ENCODE results near the gene ZNF316.
"Not testable (repeated sequence)": the region's sequence is repeated elsewhere in the genome, so short reads cannot be mapped to it uniquely, and the experiment has no call there.

Gene ZNF316

GRCh38 chr7:6647080-6647479 is 10.0 kb downstream of the ZNF316 start:
- DNase-seq (ENCODE audit: low read depth in 2 of 2), result no peak

DNA sequence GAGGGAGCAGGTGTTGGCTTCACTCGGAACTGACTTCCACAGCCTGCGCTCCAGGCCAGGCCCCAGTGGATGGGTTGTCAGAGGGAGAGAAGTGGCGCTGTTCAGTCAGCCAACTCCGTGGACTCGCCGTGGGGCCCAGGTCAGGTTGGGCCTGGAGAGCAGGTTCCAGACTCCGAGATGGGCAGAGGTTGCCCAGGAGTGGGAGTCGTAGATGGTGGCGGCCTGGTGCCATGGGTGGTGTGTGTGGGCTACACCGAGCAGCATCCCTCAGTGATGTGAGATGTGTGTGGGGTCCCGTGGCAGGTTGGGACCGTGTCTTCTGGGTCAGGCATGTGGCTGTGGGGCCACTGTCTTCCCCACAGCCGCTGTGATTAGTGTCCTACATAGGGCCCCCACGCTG is 10.4 kb downstream of the ZNF316 start:
- no peak for DNase-seq (ENCODE audit: low read depth in 2 of 2)

- no peak for DNase-seq (ENCODE audit: low read depth in 2 of 2)
Observed at GRCh38 chr7:6648066-6648814, 11.1 kb downstream of the ZNF316 start.

- no peak for DNase-seq (ENCODE audit: low read depth in 2 of 2)
Observed at GRCh38 chr7:6648815-6649104, 11.6 kb downstream of the ZNF316 start.

- no peak for DNase-seq (ENCODE audit: low read depth in 2 of 2)
Observed at GRCh38 chr7:6649241-6649961, 12.3 kb downstream of the ZNF316 start.

DNA sequence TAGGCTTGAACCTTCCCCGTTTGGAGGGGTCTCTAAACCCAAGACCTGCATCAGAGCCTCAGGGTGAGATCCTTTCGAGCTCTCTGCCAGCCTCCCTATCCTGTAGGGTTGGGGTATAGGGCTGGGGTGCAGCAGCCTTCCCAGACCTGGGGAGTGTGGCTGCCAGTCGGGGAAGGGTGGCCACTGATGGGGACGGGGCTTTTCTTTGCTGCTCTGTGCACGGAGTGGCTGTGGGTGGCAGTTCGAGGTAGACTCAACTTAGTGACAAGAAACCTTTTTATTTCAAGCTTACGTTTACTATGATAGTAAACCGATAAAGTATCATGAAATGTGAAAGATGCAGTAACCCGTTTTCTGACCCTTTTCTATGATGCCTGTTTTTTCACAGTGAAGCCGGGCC is 13.0 kb downstream of the ZNF316 start:
- no peak for DNase-seq (ENCODE audit: low read depth in 2 of 2)

DNA sequence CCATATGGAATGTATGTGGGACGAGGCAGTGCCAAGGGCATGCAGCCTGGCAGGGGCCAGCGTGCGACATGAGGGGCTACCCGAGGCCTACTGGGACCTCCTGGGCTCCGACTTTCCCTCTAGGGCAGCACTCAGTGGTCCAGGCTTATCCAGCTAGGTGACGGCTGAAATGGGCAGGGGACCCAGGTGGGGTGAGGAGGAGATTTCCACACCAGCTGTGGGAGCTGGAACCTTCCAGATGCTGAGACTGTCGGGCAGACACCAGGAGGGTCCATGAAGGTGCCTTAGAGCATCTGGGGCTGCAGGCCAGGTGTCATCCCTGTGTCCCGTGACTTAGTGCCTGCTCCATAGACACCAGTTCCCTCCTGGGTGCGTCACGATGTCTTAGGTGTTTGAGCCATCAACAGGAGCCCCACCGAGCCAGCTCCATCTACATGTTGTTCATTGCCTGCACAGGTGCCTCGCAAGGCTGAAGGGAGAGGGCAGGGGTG is 13.4 kb downstream of the ZNF316 start:
- no peak for DNase-seq (ENCODE audit: low read depth in 2 of 2)

DNA sequence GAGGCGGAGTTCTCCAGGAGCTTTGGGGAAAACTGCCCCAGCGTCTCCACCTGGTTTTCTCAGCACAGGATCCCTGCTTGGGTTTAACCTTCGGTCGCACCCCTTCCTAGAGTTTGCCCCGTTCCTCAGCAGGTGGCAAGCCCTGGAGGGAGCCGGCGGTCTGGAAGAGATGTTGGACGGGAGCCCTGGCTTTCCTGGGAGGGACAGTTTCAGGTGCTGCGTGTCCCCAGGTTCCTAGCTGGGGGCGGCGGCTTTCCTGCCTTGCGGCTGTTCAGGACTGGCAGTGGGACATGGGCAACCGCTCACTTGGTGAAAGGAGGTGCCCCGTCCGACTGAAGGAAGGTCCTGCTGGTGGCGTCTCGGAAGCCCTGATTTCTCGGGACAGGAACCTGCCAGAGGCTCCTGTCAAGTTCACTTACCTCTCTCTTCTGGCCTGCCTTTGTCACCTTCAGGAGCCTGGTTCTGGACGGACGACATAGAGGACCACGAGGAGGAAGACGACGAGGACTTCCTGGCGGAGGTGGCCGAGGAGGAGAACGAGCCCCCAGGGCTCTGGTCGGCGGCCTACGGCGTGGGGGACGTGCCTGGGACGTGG is 14.8 kb downstream of the ZNF316 start:
- no peak for DNase-seq (ENCODE audit: low read depth in 2 of 2)

- DNase-seq (ENCODE audit: low read depth in 2 of 2), result no peak
Observed at GRCh38 chr7:6652446-6653011, 15.4 kb downstream of the ZNF316 start.

DNA sequence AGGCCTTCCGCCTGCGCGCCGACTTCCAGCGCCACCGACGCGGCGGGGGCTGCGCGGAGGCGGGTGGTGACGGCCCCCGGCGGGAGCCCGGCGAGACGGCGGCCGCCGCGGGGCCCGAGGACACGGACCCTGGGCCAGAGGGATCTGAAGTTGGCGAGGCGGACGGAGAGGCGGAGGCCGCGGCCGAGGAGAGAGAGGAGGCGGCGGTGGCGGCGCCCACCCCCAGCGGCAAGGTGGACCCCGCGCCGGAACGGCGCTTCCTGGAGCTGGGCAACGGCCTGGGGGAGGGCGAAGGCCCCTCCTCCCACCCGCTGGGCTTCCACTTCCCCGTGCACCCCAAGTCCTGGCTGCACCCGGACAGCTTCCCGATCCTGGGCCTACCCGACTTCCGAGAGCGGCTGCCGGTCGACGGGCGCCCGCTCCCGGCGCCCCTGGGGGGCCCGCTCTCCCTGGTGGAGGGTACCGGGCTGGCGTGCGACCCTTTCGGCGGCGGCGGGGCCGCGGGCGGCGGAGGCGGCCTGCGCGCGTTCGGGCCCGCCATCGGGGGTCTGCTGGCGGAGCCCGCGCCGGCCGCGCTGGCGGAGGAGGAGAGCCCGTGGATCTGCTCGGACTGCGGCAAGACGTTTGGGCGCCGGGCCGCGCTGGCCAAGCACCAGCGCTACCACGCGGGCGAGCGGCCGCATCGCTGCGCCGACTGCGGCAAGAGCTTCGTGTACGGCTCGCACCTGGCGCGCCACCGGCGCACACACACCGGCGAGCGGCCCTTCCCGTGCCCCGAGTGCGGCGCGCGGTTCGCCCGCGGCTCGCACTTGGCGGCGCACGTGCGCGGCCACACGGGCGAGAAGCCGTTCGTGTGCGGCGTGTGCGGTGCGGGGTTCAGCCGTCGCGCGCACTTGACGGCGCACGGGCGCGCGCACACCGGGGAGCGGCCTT is 16.2 kb downstream of the ZNF316 start:
- DNase-seq (ENCODE audit: low read depth in 2 of 2), result no peak

DNA sequence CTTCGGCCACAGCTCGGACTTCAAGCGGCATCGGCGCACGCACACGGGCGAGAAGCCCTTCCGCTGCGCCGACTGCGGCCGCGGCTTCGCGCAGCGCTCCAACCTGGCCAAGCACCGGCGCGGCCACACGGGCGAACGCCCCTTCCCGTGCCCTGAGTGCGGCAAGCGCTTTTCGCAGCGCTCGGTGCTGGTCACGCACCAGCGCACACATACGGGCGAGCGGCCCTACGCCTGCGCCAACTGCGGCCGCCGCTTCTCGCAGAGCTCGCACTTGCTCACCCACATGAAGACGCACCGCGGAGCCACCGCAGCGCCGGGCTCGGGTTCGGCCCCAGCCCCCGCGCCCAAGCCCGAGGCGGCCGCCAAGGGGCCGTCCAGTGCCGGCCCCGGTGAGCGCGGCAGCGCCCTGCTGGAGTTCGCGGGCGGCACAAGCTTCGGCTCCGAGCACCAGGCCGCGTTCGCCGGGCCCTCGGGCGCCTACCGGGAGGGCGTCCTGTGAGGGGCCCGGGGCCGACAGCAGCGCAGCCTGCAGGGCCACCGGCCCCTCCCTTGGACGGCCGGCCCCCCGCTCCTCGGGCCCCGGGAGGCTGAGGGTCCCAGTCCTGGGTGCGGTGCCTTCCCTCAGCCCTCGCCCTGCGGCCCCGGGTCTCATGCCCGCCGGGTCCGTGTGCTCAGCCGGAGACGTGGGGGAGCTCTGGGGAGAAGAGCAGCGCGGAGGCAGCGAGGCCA is 17.2 kb downstream of the ZNF316 start:
- no peak for DNase-seq (ENCODE audit: low read depth in 2 of 2)

GRCh38 chr7:6654842-6655610 is 17.9 kb downstream of the ZNF316 start:
- no peak for DNase-seq (ENCODE audit: low read depth in 2 of 2)

- no peak for DNase-seq (ENCODE audit: low read depth in 2 of 2)
Observed at GRCh38 chr7:6655636-6656385, 18.7 kb downstream of the ZNF316 start.

GRCh38 chr7:6656413-6656812 is 19.3 kb downstream of the ZNF316 start:
- DNase-seq (ENCODE audit: low read depth in 2 of 2), result no peak

- DNase-seq (ENCODE audit: low read depth in 2 of 2), result no peak
Observed at GRCh38 chr7:6658618-6659345, 21.7 kb downstream of the ZNF316 start.

GRCh38 chr7:6670851-6671250 is 33.7 kb downstream of the ZNF316 start:
- not testable (repeated sequence) for DNase-seq (ENCODE audit: low read depth in 2 of 2)

DNA sequence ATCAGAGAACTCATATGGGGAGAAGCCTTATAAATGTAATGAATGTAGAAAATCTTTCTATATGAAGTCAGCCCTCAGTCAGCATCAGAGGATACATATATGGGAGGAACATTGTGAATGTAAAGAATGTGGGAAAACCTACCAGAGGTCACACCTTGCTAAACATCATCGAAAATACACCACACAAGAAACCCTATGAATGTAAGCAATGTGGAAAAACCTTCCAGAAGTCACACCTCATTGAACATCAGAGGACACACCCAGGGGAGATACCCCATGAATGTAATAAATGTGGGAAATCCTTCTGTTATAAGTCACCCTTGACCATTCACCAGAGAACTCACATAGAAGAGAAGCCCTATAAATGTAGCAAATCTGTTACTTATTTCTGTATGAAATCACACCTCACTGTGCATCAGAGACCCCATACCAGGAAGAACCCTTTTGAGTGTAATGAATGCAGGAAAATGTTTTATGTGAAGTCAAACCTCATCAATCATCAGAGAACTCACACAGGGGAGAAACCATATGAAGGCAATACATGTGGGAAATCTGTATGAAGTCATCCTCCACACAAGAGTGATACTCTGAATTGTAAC is 38.8 kb downstream of the ZNF316 start:
- no peak for DNase-seq (ENCODE audit: low read depth in 2 of 2)

- no peak for DNase-seq (ENCODE audit: low read depth in 2 of 2)
Observed at GRCh38 chr7:6680146-6680545, 43.0 kb downstream of the ZNF316 start.
